Fibroblast of skin of right quadriceps (primary cell): ENCODE measurements around the gene BCL2.

Source experiments
- DNase-seq: peaks from one replicate; pipeline ENCODE4 v3.0.0-alpha.2; 2013

The BCL2 gene

GRCh38 chr18:63154350-63155152 lies 165.0 kb downstream of the BCL2 start:
- DNase-seq = no peak

DNA sequence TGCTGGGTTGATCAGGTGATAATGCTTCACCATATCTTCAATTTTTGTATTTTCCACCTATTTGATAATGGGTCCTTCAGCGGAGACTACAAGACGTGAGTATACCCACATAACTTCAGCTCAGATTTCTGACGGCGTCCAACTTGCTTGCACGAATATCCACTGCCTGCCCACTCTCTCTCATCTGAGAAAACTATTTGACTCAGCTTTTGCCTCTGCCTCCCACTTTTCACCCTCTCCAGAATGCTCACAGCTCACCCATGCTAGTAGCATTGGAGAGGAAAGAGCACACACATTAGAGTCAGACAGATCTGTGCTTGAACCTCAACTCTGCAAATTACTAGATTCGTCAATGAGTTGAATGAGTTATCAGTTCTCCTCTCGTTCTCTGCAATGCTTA lies 166.8 kb downstream of the BCL2 start:
- no peak for DNase-seq

GRCh38 chr18:63152096-63152495 lies 167.5 kb downstream of the BCL2 start:
- DNase-seq = no peak

DNA sequence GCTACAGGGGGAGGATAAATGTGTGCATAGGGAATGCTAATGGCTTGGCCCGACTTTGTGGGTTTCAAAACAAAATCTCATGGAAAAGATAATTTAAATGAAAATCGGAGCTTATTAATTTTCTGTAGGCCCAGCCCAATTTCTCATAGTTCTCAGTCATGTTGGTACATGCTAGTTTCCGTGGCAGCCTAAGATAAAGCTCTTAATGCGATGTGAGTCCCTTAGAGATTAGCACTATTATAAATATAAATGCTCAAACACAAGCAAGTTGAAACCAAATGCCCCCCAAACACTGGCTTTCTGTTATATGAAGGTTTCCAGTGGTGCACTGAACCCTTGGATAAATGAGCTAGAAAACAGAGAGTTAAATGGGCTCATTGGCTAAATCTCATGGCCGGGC lies 168.0 kb downstream of the BCL2 start:
- DNase-seq = no peak

GRCh38 chr18:63150942-63151421 lies 168.6 kb downstream of the BCL2 start:
- DNase-seq = no peak

DNA sequence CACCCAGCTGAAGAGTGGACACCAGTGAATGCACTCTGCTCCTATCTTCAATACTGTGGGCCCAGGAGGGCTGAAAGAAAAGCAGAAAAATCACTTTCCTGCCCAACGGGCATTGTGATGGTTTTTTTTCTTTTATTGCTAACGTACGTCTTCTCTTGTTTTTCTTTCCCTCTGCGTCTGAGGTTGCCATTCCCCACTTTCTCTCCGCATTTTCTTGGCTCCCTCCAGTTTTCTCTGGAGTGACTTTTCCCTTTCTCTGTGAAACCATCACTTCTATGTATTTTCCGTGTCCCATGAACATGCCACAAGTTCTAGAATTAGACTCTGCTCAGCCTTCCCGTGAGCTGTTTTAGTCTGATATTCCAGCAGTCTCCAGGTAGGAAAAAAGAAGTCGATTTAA lies 169.2 kb downstream of the BCL2 start:
- DNase-seq = no peak

DNA sequence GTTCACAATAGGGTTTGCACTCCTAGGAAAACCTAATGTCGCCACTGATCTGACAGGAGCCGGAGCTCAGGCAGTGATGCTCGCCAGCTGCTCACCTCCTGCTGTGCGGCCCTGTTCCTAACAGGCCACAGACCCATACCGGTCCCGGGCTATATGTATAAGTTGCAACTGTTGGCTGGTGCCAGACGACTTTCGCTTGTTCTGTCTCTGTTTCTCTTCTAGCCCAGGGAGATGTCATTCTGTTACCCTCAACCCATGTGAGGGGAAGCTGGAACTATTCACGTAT lies 170.3 kb downstream of the BCL2 start:
- no peak for DNase-seq

DNA sequence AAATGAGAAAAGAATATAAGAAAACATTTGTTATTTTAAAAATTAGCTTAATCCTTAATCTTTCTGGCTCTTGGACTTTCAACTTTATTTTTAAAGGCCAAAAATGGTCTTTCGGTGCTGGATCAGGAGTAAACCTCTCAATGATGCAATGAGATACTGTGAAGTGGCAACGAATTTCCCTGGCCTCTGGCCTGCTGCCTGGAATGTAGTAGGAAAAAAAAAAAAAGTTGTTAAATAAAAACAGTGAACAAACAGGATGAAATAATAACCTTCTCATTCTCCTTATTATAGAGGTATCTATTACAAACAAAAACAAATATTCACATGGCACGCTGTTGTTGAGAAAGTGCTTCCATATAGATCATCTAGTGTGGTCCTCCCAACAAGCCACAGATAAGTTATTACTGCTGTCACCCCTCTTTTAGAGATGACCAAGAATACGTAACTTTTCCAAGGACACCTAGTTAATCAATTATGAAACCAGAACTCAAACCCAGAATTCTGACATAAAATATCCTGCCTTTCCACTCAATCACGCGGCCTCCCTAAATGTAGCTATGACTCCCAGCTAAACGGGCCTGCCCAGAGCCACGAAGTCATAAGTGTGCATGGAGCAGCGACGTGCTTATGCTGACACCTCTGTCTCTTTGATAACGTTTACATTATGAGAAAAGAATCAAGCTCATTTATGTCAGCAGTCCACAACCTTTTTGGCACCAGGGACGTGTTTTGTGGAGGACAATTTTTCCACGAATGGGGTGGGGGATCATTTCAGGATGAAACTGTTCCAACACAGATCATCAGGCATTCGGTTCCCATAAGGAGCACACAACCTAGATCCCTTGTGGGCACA lies 170.9 kb downstream of the BCL2 start:
- DNase-seq = peak; percentile 79

DNA sequence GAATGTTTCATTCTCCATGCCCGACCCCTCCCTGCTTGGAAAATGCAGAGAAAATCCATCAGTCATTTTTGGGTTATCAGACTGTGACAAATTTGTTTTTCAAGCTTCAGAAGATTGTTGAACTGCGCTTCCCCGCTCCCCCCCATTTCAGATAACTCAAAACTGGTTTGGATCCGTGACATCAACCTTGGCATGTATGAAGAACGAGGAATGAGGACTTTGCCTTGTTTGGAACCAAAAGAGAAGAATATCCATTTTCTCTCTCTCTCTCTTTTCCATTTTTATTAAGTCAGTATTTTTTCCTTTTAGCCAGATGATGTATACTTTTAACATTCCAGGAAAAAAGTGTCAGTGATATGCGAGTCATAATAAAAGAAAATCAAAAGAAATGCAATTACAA lies 171.6 kb downstream of the BCL2 start:
- no peak for DNase-seq

- DNase-seq = no peak
Measured at GRCh38 chr18:63146828-63147409, 172.7 kb downstream of the BCL2 start.

- DNase-seq = no peak
Measured at GRCh38 chr18:63145851-63146555, 173.6 kb downstream of the BCL2 start.

DNA sequence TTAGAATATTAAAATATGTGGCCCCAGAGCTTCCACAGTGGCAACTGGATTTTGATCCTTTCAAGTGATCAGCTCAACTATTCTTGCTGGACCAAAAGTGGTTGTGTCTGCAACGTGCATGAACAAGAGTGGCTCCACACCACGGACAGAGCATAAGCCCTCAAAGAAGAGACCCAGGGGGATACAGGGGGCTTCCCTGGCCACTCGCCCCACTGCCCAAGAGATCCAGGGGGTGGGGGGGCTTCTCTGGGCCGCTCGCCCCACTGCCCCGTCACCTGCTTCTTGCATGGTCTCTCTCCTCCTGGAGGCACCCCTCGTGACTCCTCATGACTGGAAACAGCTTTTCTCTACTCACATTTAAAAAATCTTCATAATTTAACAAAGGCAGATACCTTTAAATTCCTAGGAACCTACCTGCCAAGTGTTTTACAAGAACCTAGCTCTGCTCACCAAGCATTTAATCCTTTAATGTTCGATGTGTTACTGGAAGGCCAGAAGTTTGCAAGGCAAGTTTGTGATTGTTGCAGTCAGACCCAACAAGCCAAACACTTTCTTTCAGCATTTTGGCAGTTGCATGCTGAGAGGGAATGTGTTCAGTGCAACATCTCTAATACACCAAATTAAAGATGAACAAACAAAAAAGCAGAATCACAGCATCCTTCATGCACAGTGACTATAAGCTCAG lies 174.3 kb downstream of the BCL2 start:
- no peak for DNase-seq

- DNase-seq = peak; percentile 49
Measured at GRCh38 chr18:63144748-63145147, 174.8 kb downstream of the BCL2 start.

- no peak for DNase-seq
Measured at GRCh38 chr18:63143330-63143771, 176.2 kb downstream of the BCL2 start.

- no peak for DNase-seq
Measured at GRCh38 chr18:63142594-63143225, 176.9 kb downstream of the BCL2 start.

GRCh38 chr18:63141778-63142176 lies 177.8 kb downstream of the BCL2 start:
- DNase-seq = no peak

GRCh38 chr18:63140997-63141777 lies 178.4 kb downstream of the BCL2 start:
- no peak for DNase-seq

DNA sequence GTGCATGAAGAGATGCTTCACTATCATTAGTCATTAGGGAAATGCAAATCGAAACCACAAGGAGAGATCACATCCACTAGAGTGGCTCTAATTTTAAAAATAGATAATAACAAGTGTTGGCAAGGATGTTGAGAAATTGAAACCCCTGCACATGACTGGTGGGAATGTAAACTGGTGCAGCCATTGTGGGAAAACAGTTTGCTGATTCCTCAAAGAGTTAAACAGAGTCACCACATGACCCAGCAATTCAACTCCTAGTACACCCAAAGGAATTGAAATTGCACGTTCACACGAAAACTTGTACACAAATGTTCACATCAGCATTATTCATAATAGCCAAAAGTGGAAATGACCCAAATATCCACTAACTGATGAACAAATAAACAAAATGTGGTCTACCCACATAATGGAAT lies 179.5 kb downstream of the BCL2 start:
- DNase-seq = no peak

GRCh38 chr18:63138436-63139340 lies 180.9 kb downstream of the BCL2 start:
- DNase-seq = peak; percentile 25

GRCh38 chr18:63137999-63138435 lies 181.6 kb downstream of the BCL2 start:
- DNase-seq = no peak
